Activated CD4-positive, alpha-beta memory T cell treated with anti-CD3 and anti-CD28 coated beads, Interleukin-2, amount 10 ng/mL, durations not matched to agents 7 days and 5 days (primary cell): ENCODE measurements around the gene DBNDD2. TPM values are rescaled to one million over a fixed set of nuclear protein-coding genes. Genes with fewer than 3 reads are reported as not detected.

Experiments
- CTCF ChIA-PET: fragments of 350-600 bp; sonication (Branson Sonifier 250); formaldehyde crosslinking; loops from one replicate; lab custom pipeline; 2021; ENCODE audit warnings: antibody characterized with exemption, inconsistent platforms; lab: Charles Lee
- POLR2A ChIA-PET: fragments of 350-600 bp; sonication (Branson Sonifier 250); formaldehyde crosslinking; loops from one replicate; lab custom pipeline; 2021; ENCODE audit warnings: antibody characterized with exemption; lab: Charles Lee
- DNase-seq: peaks from one replicate; pipeline ENCODE4 v3.0.0-alpha.2; 2020
- H3K27ac Mint-ChIP-seq: one replicate; pipeline ENCODE4 v1.8.0; 2021; ENCODE audit warnings: mild to moderate bottlenecking, mixed read lengths
- H3K27me3 Mint-ChIP-seq: one replicate; pipeline ENCODE4 v1.8.0; 2021; ENCODE audit warnings: mixed read lengths
- H3K36me3 Mint-ChIP-seq: one replicate; pipeline ENCODE4 v1.8.0; 2021; ENCODE audit warnings: low read depth, mixed read lengths
- H3K4me1 Mint-ChIP-seq: one replicate; pipeline ENCODE4 v1.8.0; 2021; ENCODE audit warnings: mixed read lengths
- H3K4me3 Mint-ChIP-seq: one replicate; pipeline ENCODE4 v1.8.0; 2021; ENCODE audit warnings: mild to moderate bottlenecking, mixed read lengths
- H3K9me3 Mint-ChIP-seq: one replicate; pipeline ENCODE4 v1.8.0; 2021; ENCODE audit warnings: mixed read lengths
- total RNA-seq, 2 experiments: library from RNA; stranded (reverse); gene quantifications; one replicate each; pipeline ENCODE4 v1.2.3, GENCODE V29; 2021

The DBNDD2 gene
- total RNA-seq, 2 experiments from 2014 or later = 11.4 to 13.1 TPM

DNA sequence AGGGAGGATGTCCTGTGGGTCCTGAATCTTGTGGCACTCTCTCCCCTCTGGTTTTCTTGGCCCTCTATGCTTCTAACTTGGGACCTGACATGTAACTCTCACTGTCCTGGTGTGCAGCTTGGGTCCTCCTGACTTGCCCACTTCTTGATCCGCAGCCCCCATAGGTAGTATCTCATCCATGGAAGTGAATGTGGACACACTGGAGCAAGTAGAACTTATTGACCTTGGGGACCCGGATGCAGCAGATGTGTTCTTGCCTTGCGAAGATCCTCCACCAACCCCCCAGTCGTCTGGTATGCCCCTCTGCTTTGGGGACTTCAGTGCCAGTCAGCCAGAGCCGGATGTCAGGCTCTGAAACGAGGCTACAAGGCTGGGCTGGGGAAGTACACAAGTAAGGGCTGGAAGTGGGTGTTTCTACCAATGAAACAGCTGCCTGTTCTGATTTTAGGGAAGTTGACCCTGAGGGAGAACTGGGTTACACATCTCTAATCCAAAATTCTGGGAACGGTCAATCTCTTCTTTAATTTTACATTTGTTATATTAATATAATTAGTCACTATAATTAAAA lies 641 bp downstream of the DBNDD2 start:
- Mint-ChIP-seq H3K9me3 (no peaks in the 10 kb centered on the region), H3K4me3 (no peak overlapping the region), H3K4me1 (peaks cover 19% of the 10 kb centered on the region), H3K27ac (no peak overlapping the region), H3K27me3 (peaks cover 16% of the 10 kb centered on the region), H3K36me3 (no peaks in the 10 kb centered on the region)
- POLR2A ChIA-PET = no interaction called here
- DNase-seq = no peak
- CTCF ChIA-PET = interaction anchor here (1.1 to 1.2 kb wide), 2 partner anchors 29 to 46 kb away, joined by 3 to 4 read pairs; partner anchors contain the start of gene SYS1

DNA sequence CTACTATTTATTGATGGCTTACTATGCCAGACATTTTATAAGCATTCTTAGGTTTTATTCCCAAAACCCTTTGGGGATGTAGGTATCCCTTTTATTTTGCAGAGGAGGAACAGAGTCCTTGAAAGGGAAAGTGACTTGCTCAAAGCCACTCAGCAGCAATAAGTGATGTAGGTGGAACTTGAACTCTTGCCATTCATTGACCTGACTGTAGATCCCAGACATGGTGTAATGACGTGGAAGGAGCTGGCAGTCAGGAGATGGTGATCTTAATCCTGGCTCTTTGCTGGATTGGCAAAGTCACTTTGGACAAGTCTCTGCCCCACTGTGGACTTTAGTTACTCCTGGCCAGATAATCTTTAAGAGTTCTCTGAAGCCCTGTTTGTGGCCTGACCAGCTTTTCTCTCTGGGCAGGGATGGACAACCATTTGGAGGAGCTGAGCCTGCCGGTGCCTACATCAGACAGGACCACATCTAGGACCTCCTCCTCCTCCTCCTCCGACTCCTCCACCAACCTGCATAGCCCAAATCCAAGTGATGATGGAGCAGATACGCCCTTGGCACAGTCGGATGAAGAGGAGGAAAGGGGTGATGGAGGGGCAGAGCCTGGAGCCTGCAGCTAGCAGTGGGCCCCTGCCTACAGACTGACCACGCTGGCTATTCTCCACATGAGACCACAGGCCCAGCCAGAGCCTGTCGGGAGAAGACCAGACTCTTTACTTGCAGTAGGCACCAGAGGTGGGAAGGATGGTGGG lies 1.6 kb downstream of the DBNDD2 start:
- H3K36me3 Mint-ChIP-seq = no peaks in the 10 kb centered on the region
- no peak for DNase-seq
- H3K4me1 Mint-ChIP-seq = peaks cover 21% of the 10 kb centered on the region
- no peak overlapping the region for H3K4me3 Mint-ChIP-seq
- no peak overlapping the region for H3K27ac Mint-ChIP-seq
- CTCF ChIA-PET = no interaction called here
- POLR2A ChIA-PET = no interaction called here
- H3K9me3 Mint-ChIP-seq = no peaks in the 10 kb centered on the region
- H3K27me3 Mint-ChIP-seq = peaks cover 13% of the 10 kb centered on the region

DNA sequence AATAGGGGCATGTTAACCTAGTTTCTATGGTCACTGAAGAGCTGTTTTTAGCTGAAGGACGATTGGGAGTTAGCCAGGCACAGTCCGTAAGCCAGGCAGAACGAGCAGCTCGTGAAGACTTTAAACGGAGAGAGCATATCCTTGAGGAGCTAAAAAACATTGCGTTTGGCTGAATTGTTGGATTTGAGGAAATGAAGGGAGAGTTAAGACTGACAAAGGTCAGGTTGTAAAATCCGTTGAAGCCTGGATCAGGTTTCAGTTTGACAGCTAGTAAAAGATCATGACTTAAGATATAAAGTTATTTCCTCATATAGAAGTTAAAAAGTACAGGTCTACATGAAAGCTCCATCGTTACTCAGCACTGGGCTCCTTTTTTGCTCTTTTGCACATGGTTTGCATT lies 2.8 kb downstream of the DBNDD2 start:
- ChIA-PET POLR2A (interaction anchor here (0.8 to 1.6 kb wide), 2 partner anchors 43 to 46 kb away, joined by 3 to 5 read pairs; no protein-coding TSS in a partner anchor), CTCF (interaction anchor here (1.2 to 2.4 kb wide), 3 partner anchors 26 to 48 kb away, joined by 4 to 12 read pairs (median 10); partner anchors contain the start of gene SYS1)
- Mint-ChIP-seq H3K9me3 (no peaks in the 10 kb centered on the region), H3K36me3 (peaks cover under 1% of the 10 kb centered on the region), H3K27me3 (peaks cover 6% of the 10 kb centered on the region), H3K27ac (no peak overlapping the region), H3K4me1 (peaks cover 27% of the 10 kb centered on the region), H3K4me3 (no peak overlapping the region)
- DNase-seq = no peak

DNA sequence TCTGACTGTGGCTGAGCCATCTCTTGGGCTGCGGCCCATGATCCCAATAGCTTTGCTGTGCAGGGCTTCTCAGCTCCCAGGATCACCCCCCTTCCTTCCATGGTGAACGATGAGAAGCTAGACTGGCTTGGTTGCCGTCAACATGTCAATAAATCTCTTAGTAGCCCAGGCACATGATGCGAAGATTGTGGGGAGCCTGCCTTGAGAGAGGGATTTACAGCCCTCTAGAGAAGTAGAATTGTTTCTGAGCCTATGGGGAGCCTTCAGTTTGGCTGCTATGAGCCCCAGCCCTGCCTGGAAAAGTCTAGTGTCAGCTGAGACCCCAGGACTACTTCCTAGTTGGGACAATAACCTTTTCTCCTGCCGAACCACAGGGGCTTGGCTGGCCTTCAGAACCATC lies 4.6 kb downstream of the DBNDD2 start:
- H3K27me3 Mint-ChIP-seq = peaks cover 1% of the 10 kb centered on the region
- H3K36me3 Mint-ChIP-seq = peaks cover 4% of the 10 kb centered on the region
- POLR2A ChIA-PET = no interaction called here
- no peak overlapping the region for H3K27ac Mint-ChIP-seq
- no peaks in the 10 kb centered on the region for H3K9me3 Mint-ChIP-seq
- H3K4me3 Mint-ChIP-seq = no peak overlapping the region
- no peak for DNase-seq
- CTCF ChIA-PET = interaction anchor here (1.0 to 2.4 kb wide), 5 partner anchors 24 to 94 kb away, joined by 3 to 10 read pairs (median 8); partner anchors contain the start of gene SYS1
- peaks cover 37% of the 10 kb centered on the region for H3K4me1 Mint-ChIP-seq

DNA sequence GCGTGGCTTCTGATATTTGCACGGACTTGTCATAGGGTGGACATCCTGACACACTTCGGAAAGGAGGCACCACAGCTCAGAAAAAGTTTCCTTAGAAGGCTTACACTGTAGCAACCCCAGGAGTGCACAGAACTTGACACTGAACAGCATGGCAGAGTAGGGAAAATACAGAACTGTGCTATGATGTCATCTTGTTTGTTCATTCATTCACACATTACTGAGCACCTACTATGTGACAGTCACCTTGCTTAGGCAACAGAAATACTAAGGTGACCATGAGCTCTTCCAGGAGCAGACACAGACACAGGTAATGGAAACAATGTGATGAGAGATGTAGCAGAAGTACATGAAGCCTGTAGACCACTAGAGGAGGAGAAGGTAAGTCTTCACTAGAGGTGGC lies 5.4 kb downstream of the DBNDD2 start:
- Mint-ChIP-seq H3K4me3 (no peak overlapping the region), H3K36me3 (peaks cover 10% of the 10 kb centered on the region), H3K27me3 (no peaks in the 10 kb centered on the region), H3K9me3 (no peaks in the 10 kb centered on the region), H3K27ac (no peak overlapping the region), H3K4me1 (peaks cover 42% of the 10 kb centered on the region)
- DNase-seq = no peak
- CTCF ChIA-PET = interaction anchor here (1.0 to 2.2 kb wide), 4 partner anchors 40 to 95 kb away, joined by 3 to 8 read pairs (median 6); partner anchors contain the start of gene SYS1
- POLR2A ChIA-PET = no interaction called here

DNA sequence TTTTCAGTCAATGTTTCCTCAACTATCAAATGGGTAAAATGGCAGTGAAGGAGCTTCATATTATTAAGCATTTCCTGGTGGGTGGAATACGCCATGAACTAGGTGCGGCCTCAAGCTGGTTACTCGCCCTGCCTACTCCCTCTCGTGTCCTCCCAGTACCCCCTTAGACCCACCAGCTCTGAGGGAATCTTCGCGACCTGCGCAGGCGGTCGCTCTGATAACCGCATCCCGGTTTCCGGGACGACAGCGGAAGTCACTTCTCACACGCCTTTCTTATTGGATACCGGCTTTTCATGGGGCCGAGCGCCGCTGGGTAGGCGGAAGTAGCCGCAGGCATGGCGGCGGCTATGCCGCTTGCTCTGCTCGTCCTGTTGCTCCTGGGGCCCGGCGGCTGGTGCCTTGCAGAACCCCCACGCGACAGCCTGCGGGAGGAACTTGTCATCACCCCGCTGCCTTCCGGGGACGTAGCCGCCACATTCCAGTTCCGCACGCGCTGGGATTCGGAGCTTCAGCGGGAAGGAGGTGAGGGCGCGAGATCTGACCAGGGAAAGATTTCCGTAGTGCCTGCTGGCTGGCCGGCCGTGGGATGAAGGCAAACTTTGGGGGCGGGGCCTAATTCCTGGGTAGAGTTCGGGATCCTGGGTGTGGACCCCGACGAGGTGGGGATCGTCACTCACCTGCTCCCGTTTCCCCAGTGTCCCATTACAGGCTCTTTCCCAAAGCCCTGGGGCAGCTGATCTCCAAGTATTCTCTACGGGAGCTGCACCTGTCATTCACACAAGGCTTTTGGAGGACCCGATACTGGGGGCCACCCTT lies 7.9 kb downstream of the DBNDD2 start, which contains the start of gene PIGT:
Gene PIGT, plus strand, starts transcription at position 320 of the 816 bp plus-strand sequence. Its CDS starts 16 bp downstream, at position 336.
- ChIA-PET CTCF (interaction anchor here (0.7 to 4.3 kb wide), 6 partner anchors 10 to 96 kb away, joined by 3 to 30 read pairs (median 4); partner anchors contain the start of gene SYS1), POLR2A (interaction anchor here (0.8 to 2.9 kb wide), 21 partner anchors 9 to 456 kb away, joined by 3 to 24 read pairs (median 4); partner anchors contain the start of genes DNTTIP1, SDC4, SYS1 and TOMM34)
- Mint-ChIP-seq H3K27me3 (no peaks in the 10 kb centered on the region), H3K4me1 (peaks cover 49% of the 10 kb centered on the region), H3K4me3 (peak within 1 kb of the TSS; percentile 93), H3K36me3 (peaks cover 33% of the 10 kb centered on the region), H3K9me3 (no peaks in the 10 kb centered on the region), H3K27ac (peak within 1 kb of the TSS; percentile 91)
- DNase-seq = peak; percentile 91

DNA sequence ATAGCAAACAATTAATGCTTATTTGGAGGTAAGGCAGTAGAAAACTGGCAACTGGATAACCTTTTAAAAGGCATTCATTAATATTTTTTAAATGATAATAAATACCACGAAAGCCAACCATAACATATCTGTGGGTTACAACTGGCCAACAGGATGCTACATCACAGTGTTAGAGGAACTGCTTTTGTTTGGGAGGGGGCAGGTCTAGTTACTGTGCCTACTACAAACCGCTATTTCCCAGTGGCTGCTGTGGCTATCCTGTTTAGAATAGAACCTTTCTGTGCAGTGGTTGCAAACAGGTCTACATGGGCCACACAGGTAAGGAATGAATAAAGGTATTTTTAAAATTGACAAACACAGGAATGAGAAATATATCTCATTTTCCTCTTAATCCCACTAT lies 8.8 kb downstream of the DBNDD2 start:
- ChIA-PET CTCF (interaction anchor here (4.0 to 4.3 kb wide), 2 partner anchors 20 to 43 kb away, joined by 28 to 30 read pairs; no protein-coding TSS in a partner anchor), POLR2A (interaction anchor here (1.1 to 2.9 kb wide), 10 partner anchors 10 to 62 kb away, joined by 3 to 24 read pairs (median 6); partner anchors contain the start of gene SYS1)
- H3K36me3 Mint-ChIP-seq = peaks cover 39% of the 10 kb centered on the region
- DNase-seq = no peak
- peaks cover 46% of the 10 kb centered on the region for H3K4me1 Mint-ChIP-seq
- H3K27me3 Mint-ChIP-seq = no peaks in the 10 kb centered on the region
- peak overlapping the region; percentile 93 for H3K4me3 Mint-ChIP-seq
- H3K9me3 Mint-ChIP-seq = no peaks in the 10 kb centered on the region
- peak overlapping the region; percentile 91 for H3K27ac Mint-ChIP-seq

DNA sequence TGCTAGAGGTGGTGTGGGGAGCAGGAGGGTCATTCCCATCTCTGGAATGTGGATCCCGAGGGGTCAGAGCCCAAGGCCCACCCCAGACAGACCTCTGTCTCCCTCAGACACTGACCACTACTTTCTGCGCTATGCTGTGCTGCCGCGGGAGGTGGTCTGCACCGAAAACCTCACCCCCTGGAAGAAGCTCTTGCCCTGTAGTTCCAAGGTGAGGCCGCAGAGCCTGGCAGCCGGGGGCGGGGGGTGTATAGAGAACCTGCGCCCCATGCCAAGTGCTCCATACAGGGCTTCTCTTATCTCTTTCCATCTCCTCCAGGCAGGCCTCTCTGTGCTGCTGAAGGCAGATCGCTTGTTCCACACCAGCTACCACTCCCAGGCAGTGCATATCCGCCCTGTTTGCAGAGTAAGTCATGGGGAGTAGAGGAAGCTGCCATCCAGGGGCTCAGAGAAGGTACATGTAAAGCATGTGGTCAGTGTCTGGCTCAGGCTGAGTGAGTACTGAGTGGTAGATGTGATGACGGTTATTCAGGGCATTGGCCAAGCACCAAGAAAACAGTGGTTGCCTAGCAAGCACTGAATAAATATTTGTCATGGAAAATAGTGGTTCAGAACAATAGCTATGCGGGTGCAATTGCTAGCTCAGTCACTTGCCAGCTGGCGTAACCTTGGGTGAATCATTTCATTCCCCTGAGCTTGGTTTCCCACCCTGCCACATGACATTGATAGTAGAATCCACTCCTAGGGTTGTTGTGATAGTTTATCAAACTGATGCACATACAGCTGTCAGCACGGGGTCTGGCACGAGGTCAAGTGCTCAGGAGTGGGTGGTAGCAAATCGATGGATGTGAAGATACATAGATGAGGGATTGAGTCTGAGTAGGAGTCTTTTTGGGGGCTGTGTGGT lies 11.4 kb downstream of the DBNDD2 start:
- Mint-ChIP-seq H3K4me3 (no peak overlapping the region), H3K4me1 (peaks cover 42% of the 10 kb centered on the region), H3K27me3 (no peaks in the 10 kb centered on the region), H3K36me3 (peaks cover 55% of the 10 kb centered on the region), H3K27ac (peak overlapping the region; percentile 28), H3K9me3 (no peaks in the 10 kb centered on the region)
- DNase-seq = no peak
- ChIA-PET CTCF (interaction anchor here (1.1 to 2.4 kb wide), 5 partner anchors 18 to 375 kb away, joined by 3 to 11 read pairs (median 3); no protein-coding TSS in a partner anchor), POLR2A (interaction anchor here (0.9 kb wide), 1 partner anchor 12 kb away, joined by 3 read pairs; no protein-coding TSS in a partner anchor)

DNA sequence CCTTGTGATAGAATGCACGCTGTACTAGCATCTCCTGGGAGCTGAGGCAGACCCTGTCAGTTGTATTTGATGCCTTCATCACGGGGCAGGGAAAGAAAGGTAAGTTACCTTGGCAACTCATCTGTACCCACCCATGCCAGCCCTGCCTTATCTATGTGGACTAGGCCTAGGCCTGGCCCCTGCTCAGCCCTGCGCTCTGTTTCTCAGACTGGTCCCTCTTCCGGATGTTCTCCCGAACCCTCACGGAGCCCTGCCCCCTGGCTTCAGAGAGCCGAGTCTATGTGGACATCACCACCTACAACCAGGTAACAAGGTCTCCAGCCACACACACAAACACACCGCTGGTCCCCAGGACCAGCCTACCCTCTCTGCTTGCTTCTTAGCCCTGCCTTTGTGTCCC lies 12.0 kb downstream of the DBNDD2 start:
- H3K9me3 Mint-ChIP-seq = no peaks in the 10 kb centered on the region
- H3K36me3 Mint-ChIP-seq = peaks cover 60% of the 10 kb centered on the region
- no peak for DNase-seq
- CTCF ChIA-PET = interaction anchor here (1.0 to 2.4 kb wide), 3 partner anchors 17 to 58 kb away, joined by 3 to 11 read pairs (median 9); no protein-coding TSS in a partner anchor
- H3K4me1 Mint-ChIP-seq = peaks cover 38% of the 10 kb centered on the region
- H3K4me3 Mint-ChIP-seq = no peak overlapping the region
- no peaks in the 10 kb centered on the region for H3K27me3 Mint-ChIP-seq
- POLR2A ChIA-PET = interaction anchor here (0.9 kb wide), 1 partner anchor 11 kb away, joined by 3 read pairs; no protein-coding TSS in a partner anchor
- H3K27ac Mint-ChIP-seq = no peak overlapping the region

DNA sequence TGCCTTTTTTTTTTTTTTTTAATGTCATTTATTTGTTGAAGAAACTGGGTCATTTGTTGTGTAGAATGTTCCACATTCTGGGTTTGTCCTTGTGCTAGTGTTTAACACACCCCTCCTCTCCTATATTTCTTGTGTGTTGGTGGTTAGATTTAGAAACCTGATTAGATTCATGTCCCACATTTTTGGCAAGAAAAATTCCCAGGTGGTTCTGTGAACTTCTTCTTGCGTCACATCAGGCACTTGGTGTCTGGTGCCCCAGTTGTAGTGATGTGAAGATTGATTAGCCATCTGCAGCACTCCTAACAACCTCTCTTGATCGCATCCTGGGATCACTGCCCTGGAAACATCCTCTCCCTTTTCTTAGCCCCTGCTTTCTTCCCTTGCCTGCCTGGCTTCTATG lies 15.6 kb downstream of the DBNDD2 start:
- CTCF ChIA-PET = interaction anchor here (1.0 kb wide), 1 partner anchor 13 kb away, joined by 3 read pairs; no protein-coding TSS in a partner anchor
- POLR2A ChIA-PET = no interaction called here

DNA sequence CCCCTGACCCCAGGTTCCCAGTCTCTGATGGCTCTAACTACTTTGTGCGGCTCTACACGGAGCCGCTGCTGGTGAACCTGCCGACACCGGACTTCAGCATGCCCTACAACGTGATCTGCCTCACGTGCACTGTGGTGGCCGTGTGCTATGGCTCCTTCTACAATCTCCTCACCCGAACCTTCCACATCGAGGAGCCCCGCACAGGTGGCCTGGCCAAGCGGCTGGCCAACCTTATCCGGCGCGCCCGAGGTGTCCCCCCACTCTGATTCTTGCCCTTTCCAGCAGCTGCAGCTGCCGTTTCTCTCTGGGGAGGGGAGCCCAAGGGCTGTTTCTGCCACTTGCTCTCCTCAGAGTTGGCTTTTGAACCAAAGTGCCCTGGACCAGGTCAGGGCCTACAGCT lies 17.5 kb downstream of the DBNDD2 start:
- H3K9me3 Mint-ChIP-seq = no peaks in the 10 kb centered on the region
- no peaks in the 10 kb centered on the region for H3K4me1 Mint-ChIP-seq
- ChIA-PET POLR2A (no interaction called here), CTCF (no interaction called here)
- H3K4me3 Mint-ChIP-seq = no peak overlapping the region
- no peak for DNase-seq
- peaks cover 44% of the 10 kb centered on the region for H3K36me3 Mint-ChIP-seq
- H3K27me3 Mint-ChIP-seq = no peaks in the 10 kb centered on the region
- no peak overlapping the region for H3K27ac Mint-ChIP-seq

More for the DNA sequence above, 15.6 kb downstream of the DBNDD2 start:
- no peak overlapping the region for H3K4me3 Mint-ChIP-seq
- H3K4me1 Mint-ChIP-seq = peaks cover 9% of the 10 kb centered on the region
- H3K27me3 Mint-ChIP-seq = no peaks in the 10 kb centered on the region
- peaks cover 62% of the 10 kb centered on the region for H3K36me3 Mint-ChIP-seq
- no peak for DNase-seq
- H3K27ac Mint-ChIP-seq = no peak overlapping the region
- H3K9me3 Mint-ChIP-seq = no peaks in the 10 kb centered on the region
